Spleen (tissue), 11 donors: Measurements from ENCODE around the gene SLC2A9. TPM values are rescaled to one million over a fixed set of nuclear protein-coding genes. Genes with fewer than 3 reads are reported as not detected.
"Not testable (repeated sequence)": the region's sequence is repeated elsewhere in the genome, so short reads cannot be mapped to it uniquely, and the experiment has no call there.

ENCODE experiments used
- DNase-seq: peaks from one replicate; pipeline ENCODE4 v3.0.0-alpha.2; 2020
- H3K27ac ChIP-seq, 8 donors: fragments of 200-600 bp; sonication (generic) in 7 of 8; 1 replicate in 4 of 8; 2 replicates in 4 of 8; pipeline versions ENCODE4 v1.5.0 to v1.8.0; 2016 to 2021; ENCODE audit warnings: inconsistent platforms in 4 of 8, mild to moderate bottlenecking in 4 of 8, moderate library complexity in 1 of 8
- H3K27me3 ChIP-seq, 7 donors: fragments of 200-600 bp; sonication (generic) in 6 of 7; replicated peaks in 1 of 7; 1 replicate in 4 of 7; 2 replicates in 3 of 7; pipeline versions ENCODE4 v1.5.0 to v1.8.0; 2016 to 2021; ENCODE audit warnings: inconsistent platforms in 3 of 7, mild to moderate bottlenecking in 1 of 7
- H3K36me3 ChIP-seq, 6 donors: fragments of 200-600 bp; sonication (generic) in 5 of 6; 1 replicate in 4 of 6; 2 replicates in 2 of 6; pipeline versions ENCODE4 v1.5.0 to v1.8.0; 2016 to 2021; ENCODE audit warnings: inconsistent platforms in 2 of 6
- H3K4me1 ChIP-seq, 6 donors: fragments of 200-600 bp; sonication (generic) in 5 of 6; 1 replicate in 3 of 6; 2 replicates in 3 of 6; pipeline versions ENCODE4 v1.5.0 to v1.8.0; 2016 to 2021; ENCODE audit warnings: inconsistent platforms in 3 of 6
- H3K4me3 ChIP-seq, 8 donors: fragments of 200-600 bp; sonication (generic) in 7 of 8; 1 replicate in 4 of 8; 2 replicates in 4 of 8; pipeline versions ENCODE4 v1.5.0 to v1.8.0; 2016 to 2021; ENCODE audit warnings: inconsistent platforms in 4 of 8, mild to moderate bottlenecking in 4 of 8, moderate library complexity in 2 of 8
- H3K9me3 ChIP-seq, 8 donors: fragments of 200-600 bp; sonication (generic) in 7 of 8; 1 replicate in 4 of 8; 2 replicates in 4 of 8; pipeline versions ENCODE4 v1.5.0 to v1.8.0; 2016 to 2021; ENCODE audit warnings: inconsistent platforms in 4 of 8
- CTCF ChIP-seq, 11 experiments: fragments of 200-600 bp in 7 of 11; fragments of 450-650 bp in 4 of 11; sonication (generic) in 4 of 11; IDR thresholded peaks in 8 of 11; conservative IDR thresholded peaks in 3 of 11; 1 replicate in 7 of 11; 2 replicates in 4 of 11; pipeline versions ENCODE4 v1.4.0 to v1.8.0; 2016 to 2021; ENCODE audit warnings: antibody characterized with exemption in 11 of 11, inconsistent platforms in 4 of 11, mild to moderate bottlenecking in 1 of 11
- POLR2A ChIP-seq, 3 donors: fragments of 450-650 bp; IDR thresholded peaks; one replicate each; pipeline ENCODE4 v1.5.1; 2017; ENCODE audit warnings: antibody characterized with exemption in 3 of 3, mild to moderate bottlenecking in 1 of 3
- POLR2AphosphoS5 ChIP-seq, 3 donors: sonication (generic); formaldehyde crosslinking; IDR thresholded peaks; one replicate each; pipeline ENCODE4 v1.5.1; 2017; ENCODE audit warnings: antibody characterized with exemption in 3 of 3
- WGBS, 5 donors: extraction: QIAGEN DNeasy Blood & Tissue Kit in 3 of 5; methylation state at CpG; one replicate each; pipeline versions ENCODE4 v1.1.5 to v1.1.7; 2013 to 2018; 5-methylcytosine and 5-hydroxymethylcytosine counted together
- intact Hi-C: fragments of 100-400 bp; cut with DNase I; formaldehyde crosslinking; loops from one replicate; pipeline ENCODE4 v1.15.0; 2023; ENCODE audit warnings: low total_unique reads
- polyA plus RNA-seq, 3 donors: library from polyadenylated mRNA; stranded (reverse); fragments of 200-250 nt; gene quantifications; one replicate each; pipeline ENCODE4 v1.2.1, GENCODE V29; 2013
- total RNA-seq, 7 donors: library from RNA; depleted of rRNA in 3 of 7; stranded (reverse); fragments of >200 nt in 3 of 7; fragmentation: NEBNext Ultra II Directional in 4 of 7; extraction: Animal tissue kit (Norgen Biotek cat#: 25700) in 4 of 7; gene quantifications; one replicate each; pipeline versions ENCODE4 v1.1.0 to v1.2.1, GENCODE V29; 2016 to 2021
- donor health status: healthy with polysubstance abuse.
- donor health status: DM: no; HTN: no; CAD: no; lungs with moderate emphysema.
- donor health status: DM: no; HTN: no; CAD: no.
- donor health status: Bipolar disorder and iron deficiency.
- donor health status: healthy.
- donor health status: DM: no; HTN: no; CAD: no.
- donor health status: DM: yes; HTN: yes; CAD: no.

Gene SLC2A9
- total and polyA plus RNA-seq, 10 donors, result 1.2 to 8.8 (median 5.3) TPM

- H3K4me1 ChIP-seq, result no peaks in the 10 kb centered on the region
- intact Hi-C loops, result no loop called here
These were observed 32.9 kb downstream of the SLC2A9 start for GRCh38 chr4:9988363-9988749.

GRCh38 chr4:9987749-9988362, 33.4 kb downstream of the SLC2A9 start:
- TF ChIP-seq POLR2A (IDR thresholded peaks at IDR 0.05) (no peak), POLR2AphosphoS5 (IDR thresholded peaks at IDR 0.05) (no peak), CTCF (IDR thresholded peaks at IDR 0.05 in 8 of 11, conservative IDR thresholded peaks at IDR 0.05 in 3 of 11) (no peak)
- Histone ChIP-seq H3K36me3 (peaks cover 0 to 15% (median 0%) of the 10 kb centered on the region in 6 donors), H3K27me3 (no peaks in the 10 kb centered on the region), H3K4me3 (no peak overlapping the region), H3K4me1 (no peaks in the 10 kb centered on the region), H3K27ac (no peak overlapping the region), H3K9me3 (no peaks in the 10 kb centered on the region)
- 78 to 95% (median 88%) methylated on average over 5 of the region's 5 CpGs for WGBS, 5 donors
- no peak for DNase-seq
- intact Hi-C loops, result no loop called here

More at GRCh38 chr4:9988363-9988749, 32.9 kb downstream of the SLC2A9 start:
- DNase-seq, result no peak
- no peaks in the 10 kb centered on the region for H3K27me3 ChIP-seq
- H3K9me3 ChIP-seq, result no peaks in the 10 kb centered on the region
- no peak for TF ChIP-seq POLR2AphosphoS5 (IDR thresholded peaks at IDR 0.05)
- TF ChIP-seq POLR2A (IDR thresholded peaks at IDR 0.05), result no peak
- no peak for TF ChIP-seq CTCF (IDR thresholded peaks at IDR 0.05 in 8 of 11, conservative IDR thresholded peaks at IDR 0.05 in 3 of 11)
- 24 to 65% (median 45%) methylated on average over 1 of the region's 1 CpG for WGBS, 5 donors
- peaks cover 0 to 15% (median 0%) of the 10 kb centered on the region in 6 donors for H3K36me3 ChIP-seq
- H3K27ac ChIP-seq, result no peak overlapping the region
- no peak overlapping the region for H3K4me3 ChIP-seq

GRCh38 chr4:9984621-9985020, 36.7 kb downstream of the SLC2A9 start:
- Histone ChIP-seq H3K36me3 (peaks cover 0 to 28% (median 0%) of the 10 kb centered on the region in 6 donors), H3K27ac (no peak overlapping the region), H3K4me1 (no peaks in the 10 kb centered on the region), H3K9me3 (no peaks in the 10 kb centered on the region), H3K27me3 (no peaks in the 10 kb centered on the region), H3K4me3 (no peak overlapping the region)
- DNase-seq, result no peak
- intact Hi-C loops, result no loop called here
- no peak for TF ChIP-seq POLR2A (IDR thresholded peaks at IDR 0.05)
- no peak for TF ChIP-seq CTCF (IDR thresholded peaks at IDR 0.05 in 8 of 11, conservative IDR thresholded peaks at IDR 0.05 in 3 of 11)
- TF ChIP-seq POLR2AphosphoS5 (IDR thresholded peaks at IDR 0.05), result no peak
- WGBS, 5 donors, result 92 to 97% (median 93%) methylated on average over 7 of the region's 7 CpGs

- intact Hi-C loops, result no loop called here
- DNase-seq, result no peak
- peaks cover 0 to 28% (median 0%) of the 10 kb centered on the region in 6 donors for H3K36me3 ChIP-seq
- H3K27me3 ChIP-seq, result no peaks in the 10 kb centered on the region
- H3K4me1 ChIP-seq, result no peaks in the 10 kb centered on the region
- 81 to 91% (median 86%) methylated on average over 4 to 6 of the region's 6 CpGs for WGBS, 5 donors
- no peak overlapping the region for H3K27ac ChIP-seq
- H3K9me3 ChIP-seq, result no peaks in the 10 kb centered on the region
- TF ChIP-seq POLR2A (IDR thresholded peaks at IDR 0.05), result no peak
- no peak for TF ChIP-seq CTCF (IDR thresholded peaks at IDR 0.05 in 8 of 11, conservative IDR thresholded peaks at IDR 0.05 in 3 of 11)
- no peak for TF ChIP-seq POLR2AphosphoS5 (IDR thresholded peaks at IDR 0.05)
- H3K4me3 ChIP-seq, result no peak overlapping the region
These were observed 38.1 kb downstream of the SLC2A9 start for GRCh38 chr4:9983211-9983610.

GRCh38 chr4:9981899-9982298, 39.4 kb downstream of the SLC2A9 start:
- 92 to 96% (median 94%) methylated on average over 14 of the region's 14 CpGs for WGBS, 5 donors
- DNase-seq, H3K4me1 ChIP-seq, H3K9me3 ChIP-seq, intact Hi-C loops, H3K27me3 ChIP-seq, H3K4me3 ChIP-seq, H3K27ac ChIP-seq: not testable (repeated sequence)
- peaks cover 0 to 28% (median 0%) of the 10 kb centered on the region in 6 donors for H3K36me3 ChIP-seq
